NCI-H1694 (cell line): Measurements from ENCODE around the gene NR2E1.

Experiments used
- DNase-seq: peaks from one replicate; lab custom pipeline; 2025; lab: John Stamatoyannopoulos, UW

Gene NR2E1

DNA sequence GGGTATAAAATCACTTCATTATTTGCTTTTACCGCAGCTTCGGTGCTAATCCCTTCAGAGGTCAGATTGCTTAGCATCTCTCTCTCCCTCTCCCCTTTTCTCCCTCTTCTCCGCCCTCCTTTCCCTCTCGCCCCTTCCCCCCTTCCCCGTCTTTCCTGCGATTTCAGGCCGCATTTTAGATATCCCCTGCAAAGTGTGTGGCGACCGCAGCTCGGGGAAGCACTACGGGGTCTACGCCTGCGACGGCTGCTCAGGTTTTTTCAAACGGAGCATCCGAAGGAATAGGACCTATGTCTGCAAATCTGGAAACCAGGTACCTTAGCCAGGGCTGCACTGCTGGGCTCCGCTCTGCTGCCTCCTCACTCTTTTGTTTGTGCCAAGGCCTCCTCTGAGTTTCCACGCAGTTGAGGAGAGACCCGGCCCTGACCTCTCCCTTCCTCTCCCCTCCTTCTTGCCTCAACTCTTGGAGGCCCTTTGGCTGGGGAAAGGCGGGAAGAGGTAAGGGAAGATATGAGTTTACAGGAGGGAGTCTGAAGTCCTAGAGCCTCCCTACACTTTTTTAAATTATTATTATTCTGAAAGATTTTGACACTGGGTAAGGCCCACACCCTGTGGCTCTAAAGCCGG lies 5.6 kb downstream of the NR2E1 start:
- DNase-seq = no peak

DNA sequence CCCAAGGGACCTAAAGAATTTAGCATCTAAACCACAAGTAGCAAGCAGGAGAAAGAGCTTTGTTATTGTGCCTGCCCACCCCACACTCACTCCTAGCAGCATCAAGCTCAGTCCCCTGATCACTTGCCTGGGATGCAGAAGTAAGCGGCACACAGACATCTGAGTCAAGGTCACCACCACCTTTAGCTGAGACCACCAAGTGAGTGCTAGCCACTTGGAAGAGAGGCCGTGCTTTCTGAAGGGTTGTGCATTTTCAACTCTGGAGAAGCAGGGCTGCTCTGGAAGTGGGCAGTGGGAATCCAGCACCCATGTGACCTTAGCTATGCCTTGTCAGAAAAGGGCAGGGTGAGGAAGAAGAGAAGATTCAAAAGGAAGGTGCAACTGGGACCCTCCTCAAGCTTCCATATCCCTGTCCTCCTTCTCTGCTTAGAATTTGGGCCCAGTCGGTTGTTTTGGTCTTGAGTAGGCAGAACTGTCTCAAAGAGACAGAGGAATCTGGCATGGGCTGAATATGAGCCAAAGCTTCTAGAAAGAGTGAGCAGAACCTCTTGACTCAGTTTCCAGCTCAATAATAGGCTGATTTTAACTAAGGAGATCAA lies 6.2 kb downstream of the NR2E1 start:
- DNase-seq = no peak

DNA sequence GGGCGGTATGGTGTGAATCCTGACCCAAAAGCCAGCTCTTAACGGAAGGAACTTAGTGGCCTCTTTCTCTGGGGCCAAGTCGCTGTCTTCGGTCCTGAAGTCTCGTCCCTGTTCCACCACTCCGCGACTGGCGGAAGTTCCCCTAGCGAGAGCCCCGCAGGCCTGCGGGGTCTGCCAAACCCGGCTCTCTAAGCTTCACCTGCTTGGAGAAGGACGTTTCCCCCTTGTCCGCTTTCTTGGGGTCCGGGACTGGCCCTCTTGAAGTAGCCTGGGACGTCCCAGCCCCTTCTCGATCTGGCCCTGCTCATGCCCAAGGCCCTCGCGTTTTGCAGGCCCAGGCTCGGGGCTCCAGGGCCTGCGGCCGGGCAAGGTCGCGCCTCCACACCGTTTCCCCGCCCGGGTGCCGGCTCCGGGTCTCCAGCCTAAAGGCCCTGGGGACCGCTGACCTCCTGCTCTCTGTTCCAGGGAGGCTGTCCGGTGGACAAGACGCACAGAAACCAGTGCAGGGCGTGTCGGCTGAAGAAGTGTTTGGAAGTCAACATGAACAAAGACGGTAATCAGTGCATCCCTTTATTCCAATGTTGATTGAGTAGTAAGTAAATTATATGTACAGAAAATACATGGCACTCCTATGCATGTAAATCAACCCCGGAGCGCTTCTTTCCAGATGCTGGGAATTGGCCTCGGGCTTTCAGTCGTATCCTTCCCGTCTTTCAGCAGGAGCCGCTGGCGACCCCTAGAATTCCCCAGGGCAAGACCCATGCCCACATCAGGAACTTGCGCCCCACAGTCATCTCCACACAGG lies 8.8 kb downstream of the NR2E1 start:
- DNase-seq = no peak

DNA sequence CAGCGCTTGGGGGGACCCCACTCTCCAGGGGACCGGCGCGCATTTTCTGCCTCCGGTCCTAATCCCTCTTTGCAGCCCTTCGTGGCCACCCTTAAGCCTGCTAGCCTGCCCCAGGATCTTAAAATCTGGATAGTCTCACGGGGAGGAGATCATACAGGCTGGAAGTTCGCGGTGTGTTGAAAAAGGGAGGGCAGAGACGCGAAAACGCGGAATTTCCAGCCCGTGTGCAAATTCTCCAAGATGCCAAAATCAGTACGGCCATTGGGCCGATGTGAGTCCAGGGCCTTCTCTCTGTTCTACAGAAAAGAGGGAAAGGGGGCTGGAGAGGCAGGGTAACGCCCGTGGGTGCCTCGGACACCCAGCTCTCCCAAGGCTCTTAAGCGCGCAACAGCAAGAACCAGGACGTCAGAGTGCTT lies 9.4 kb downstream of the NR2E1 start:
- DNase-seq = no peak

DNA sequence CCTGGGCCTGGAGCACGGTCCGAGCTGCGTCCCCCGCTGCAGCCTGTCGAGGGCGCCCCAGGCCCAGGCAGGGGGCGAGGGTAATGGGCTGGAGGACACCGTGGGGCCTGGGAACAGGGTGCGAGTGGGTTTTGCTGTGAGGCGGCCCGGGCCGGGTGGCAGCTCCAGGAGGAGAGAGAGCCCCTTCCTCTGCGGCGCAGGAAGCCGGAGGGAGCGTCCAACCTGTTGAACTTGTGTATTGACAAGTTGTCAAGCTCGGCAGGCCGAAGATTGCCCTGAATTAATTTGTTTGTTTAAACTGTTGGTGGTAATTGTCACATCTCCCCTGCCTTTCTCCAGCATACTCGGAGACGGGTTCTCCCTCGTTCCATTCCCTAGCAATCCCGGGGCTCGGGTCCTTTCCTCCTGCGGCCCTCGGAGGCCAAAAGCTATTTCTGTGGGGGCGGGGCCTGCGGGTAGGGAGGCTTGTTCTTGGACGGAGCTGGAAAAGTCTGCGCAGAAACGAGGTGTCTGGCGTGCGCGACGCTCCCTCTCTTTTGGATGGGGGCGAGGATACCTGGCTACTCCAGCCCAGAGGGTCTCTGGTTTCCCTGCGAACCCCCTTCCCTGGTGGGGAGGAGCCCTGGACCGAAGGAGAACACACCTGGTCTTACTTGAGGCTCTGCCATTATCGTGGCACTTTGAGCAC lies 9.9 kb downstream of the NR2E1 start:
- DNase-seq = no peak

DNA sequence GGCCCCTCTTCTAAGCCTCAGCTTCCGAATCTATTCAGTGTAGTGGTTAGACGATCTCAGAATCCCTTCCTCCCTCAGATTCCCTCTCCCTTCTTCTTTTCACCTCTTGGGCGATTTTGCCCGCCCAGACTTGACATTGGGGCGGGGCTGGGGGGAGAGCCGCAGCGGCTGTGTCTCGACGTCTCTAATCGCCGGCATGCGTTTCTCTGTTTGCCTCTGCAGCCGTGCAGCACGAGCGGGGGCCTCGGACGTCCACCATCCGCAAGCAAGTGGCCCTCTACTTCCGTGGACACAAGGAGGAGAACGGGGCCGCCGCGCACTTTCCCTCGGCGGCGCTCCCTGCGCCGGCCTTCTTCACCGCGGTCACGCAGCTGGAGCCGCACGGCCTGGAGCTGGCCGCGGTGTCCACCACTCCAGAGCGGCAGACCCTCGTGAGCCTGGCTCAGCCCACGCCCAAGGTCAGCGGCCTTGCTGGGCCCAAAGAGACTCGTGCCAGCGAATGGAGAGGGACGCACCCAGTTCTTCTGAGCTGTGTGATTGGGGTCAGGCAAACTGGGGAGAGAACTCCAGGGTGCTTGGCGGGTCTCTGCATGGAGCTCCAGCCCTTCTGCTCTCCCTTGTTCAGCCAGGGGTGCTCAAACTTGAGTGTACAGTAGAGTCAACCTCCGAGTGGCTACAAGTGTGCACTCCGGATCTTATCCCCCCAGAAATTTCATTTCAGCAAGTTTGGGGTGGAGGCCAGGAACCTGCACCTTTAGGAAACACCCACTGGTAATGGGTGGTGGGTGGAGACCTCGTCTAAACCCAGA lies 10.7 kb downstream of the NR2E1 start:
- no peak for DNase-seq

DNA sequence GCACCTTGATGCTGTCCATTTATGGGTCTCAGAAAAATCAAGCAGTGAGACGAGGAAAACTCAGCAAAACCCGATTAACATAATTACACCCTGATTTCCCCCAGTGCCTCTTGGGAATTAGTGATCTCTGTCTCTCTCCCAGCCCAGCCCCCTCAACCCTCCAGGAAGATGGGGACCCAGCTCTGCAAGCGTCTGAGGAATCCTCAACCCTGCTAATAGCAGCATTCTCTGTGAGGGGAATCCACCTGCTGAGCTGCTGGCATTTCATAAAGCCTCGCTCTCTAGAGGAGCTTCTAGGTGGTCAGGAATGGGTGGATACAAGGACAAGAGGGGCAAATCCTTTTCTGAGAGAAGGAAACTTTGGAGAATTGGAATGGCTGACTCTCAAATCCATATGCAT lies 13.9 kb downstream of the NR2E1 start:
- DNase-seq = no peak

DNA sequence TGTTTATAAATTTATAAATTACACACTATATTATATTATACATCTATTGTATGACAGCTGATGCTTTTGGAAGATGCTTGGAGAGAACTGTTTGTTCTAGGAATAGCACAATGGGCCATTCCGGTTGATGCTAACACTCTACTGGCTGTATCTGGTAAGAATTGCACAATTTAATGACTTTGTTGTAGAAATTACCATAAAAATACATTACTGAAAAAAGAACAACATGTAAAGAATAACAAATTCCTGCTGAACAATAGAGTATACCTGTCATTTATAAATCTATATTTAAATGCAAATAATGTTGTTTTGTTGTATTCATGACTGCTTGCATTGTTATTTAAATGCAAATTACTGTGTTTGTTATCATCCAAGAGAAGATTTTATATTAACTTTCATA lies 14.4 kb downstream of the NR2E1 start:
- no peak for DNase-seq

DNA sequence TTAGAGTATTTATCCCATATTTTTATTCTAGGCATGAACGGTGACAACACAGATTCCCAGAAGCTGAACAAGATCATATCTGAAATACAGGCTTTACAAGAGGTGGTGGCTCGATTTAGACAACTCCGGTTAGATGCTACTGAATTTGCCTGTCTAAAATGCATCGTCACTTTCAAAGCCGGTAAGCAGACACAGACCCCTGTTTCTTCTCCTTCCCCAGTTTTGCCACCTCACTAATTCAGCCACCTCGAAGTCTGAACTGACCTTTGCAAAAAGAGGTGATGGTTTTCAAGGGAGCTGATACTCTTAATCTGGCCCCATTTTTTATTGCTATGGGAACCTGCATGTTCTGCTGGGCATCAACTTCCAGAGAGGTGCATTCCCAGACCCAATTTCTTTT lies 15.0 kb downstream of the NR2E1 start:
- DNase-seq = no peak

DNA sequence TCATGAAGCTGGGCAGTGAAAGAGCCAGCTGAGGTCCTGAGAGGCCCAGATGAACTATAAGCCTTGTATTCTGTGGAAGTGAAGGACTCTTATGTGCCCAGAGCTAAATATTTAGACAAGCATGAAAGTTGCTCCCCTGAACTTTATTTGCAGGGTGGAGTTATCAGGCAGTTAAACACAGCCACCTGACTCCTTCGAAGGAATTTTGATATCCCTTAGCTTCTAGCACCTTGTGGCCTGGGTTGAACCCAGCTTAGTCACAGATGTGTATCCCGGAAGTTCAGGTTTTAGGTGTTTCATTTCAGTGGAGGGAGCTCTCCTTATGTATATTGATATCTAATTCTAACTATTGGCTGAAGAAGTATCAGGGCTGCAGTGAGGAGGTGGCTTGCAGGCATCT lies 20.4 kb downstream of the NR2E1 start:
- no peak for DNase-seq

DNA sequence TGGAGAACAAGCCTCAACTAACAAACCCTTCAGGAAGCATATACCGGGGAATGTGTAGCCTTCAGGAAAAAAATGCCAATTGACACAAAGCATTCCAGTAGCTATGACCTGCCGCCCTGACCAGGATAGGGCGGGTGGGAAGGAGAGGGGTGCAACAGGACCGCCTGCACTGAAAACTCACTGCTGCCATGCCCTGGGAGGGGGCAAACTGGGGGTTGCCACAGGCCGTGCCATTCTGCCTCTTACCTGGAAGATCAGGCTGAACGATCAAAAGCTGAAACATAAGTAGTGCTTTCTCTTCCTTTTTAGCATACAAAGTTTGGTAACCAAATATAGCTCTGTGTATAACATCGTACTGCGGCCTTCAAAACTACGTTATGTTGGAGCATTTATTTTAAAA lies 21.7 kb downstream of the NR2E1 start:
- DNase-seq = no peak

DNA sequence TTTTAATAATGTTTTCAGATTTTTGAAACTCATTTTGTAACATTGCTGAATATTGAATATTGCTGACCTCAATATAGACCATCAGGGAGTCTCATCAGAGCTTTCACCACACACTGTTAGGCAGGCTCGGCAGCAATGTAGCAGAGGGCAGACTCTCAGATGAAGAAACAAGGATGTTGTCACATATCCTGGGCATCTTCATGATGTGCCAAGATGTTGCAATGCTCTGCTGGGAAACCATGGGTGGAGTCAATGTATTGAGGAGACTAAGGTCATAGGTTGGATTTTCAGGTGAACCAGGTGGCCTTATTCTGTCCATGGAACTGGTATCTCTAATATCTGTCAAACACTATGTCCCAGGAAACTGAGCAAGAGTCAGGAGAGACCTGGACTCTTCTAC lies 27.3 kb downstream of the NR2E1 start:
- no peak for DNase-seq

DNA sequence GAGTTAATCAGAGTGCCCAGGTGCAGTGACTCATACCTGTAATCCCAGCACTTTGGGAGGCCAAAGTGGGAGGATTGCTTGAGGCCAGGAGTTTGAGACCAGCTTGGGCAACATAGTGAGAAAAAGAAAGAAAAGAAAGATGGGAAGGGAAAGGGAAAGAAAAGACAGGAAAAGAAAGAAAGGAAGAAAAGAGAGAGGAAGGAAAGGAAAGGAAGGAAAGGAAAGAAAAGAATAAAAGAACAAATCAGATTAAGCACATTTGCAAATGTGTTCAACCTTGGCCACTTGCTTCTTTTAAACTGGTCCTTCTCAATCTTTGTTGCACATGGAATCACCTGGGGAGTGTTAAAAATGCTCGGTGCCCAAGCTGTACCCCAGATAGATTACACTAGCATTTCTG lies 28.0 kb downstream of the NR2E1 start:
- DNase-seq = no peak

DNA sequence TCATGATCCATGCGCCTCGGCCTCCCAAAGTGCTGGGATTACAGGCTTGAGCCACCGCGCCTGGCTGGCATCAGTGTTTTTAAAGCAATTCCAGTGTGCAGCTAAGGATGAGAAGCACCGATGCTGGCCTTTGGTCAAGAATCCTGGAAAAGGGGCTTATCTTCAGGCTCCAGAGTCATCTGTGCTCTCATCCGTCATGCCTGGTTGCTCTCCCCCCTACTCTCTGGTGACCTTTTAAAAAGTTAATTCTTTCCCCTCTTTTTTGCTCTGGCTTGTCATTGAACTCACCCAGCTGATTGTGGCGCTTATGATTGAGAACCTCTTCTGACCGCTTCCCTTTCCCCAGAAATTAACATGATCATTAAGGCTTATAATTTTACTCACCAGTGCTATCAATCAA lies 28.7 kb downstream of the NR2E1 start:
- DNase-seq = no peak

DNA sequence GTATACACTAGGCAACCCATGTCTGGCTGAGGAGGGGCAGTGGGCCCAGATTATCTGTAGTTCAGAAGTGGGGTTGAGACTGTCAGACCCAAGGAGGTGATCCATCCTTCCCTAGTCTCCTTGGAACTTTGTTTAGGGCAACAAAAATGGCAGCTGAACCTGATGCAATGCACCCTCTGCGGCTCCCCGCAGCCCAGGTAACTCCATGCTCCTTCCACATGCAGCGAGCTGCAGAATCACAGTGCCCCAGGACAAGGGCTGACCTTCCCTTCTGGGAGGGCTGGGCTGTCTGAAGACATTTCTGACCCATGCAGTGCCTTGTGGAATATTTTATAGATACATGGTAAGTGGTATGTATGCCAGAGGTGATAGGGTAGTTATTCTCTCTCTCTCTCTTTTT lies 29.4 kb downstream of the NR2E1 start:
- DNase-seq = no peak

DNA sequence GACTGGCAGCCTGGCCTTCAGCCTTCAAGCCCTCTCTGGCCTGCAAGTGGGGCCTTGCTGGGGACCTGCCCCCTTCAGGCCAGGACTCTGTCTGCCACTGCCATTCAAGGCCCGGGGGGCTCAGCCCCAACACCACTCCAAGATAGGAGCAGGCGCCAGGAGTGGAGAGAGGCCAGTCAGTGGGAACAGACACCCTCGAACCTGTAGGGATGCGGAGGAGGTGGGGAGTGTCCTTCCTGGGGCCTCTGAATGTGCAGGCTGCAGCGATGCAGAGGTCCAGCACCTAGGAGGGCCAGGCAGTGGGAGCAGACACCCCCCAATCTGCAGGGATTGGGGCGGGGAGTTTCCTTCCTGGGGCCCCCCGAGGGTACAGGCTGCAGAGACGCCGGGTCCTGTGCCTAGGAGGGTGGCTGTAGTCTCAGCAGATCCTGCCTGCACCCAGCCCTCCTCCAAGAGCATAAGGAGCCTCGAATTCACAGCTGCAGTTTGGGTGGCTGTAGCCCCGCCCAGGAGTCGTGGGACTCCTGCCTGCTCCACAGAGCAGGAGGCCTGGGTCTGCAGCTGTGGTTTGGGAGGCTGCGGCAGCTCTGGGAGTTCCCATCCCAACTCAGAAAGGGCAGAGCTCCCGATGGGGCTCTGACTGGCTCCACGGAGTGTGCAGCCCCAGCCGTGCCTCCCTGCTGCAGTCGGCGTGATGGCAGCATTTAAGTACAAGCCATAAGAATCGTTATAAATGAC lies 33.1 kb downstream of the NR2E1 start:
- no peak for DNase-seq

DNA sequence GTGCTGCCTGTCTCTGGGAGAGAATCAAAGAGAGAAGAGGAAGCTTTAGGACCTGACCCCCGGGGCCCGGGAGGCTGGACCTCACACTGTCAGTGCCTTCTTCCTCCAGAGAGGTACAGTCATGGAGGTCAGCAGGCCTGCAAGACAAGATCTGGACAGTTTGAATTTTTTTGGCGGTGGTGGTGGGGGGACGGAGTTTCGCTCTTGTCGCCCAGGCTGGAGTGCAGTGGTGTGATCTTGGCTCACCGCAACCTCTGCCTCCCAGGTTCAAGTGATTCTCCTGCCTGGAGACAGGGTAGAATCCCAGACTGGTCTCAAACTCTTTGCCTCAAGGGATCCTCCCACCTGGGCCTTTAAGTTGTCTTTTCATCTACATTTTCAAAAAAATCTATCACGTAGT lies 34.4 kb downstream of the NR2E1 start:
- no peak for DNase-seq

DNA sequence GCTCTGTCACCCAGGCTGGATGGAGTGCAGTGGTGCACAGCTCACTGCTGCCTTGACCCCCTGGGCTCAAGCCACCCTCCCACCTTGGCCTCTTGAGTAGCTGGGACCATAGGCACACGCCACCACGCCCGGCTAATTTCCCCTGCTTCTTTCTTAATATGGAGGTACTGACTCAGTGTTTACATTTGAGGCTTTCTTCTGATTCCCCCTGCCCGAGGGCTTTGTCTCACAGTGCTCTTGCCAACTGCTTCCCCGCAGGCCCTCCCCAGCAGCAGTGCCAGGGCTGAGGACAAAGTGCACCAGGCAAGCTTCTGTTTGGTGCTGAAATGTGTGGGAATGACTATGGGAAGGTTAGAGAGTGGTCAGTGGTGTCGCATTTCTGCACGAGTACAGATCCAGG lies 34.8 kb downstream of the NR2E1 start:
- no peak for DNase-seq

DNA sequence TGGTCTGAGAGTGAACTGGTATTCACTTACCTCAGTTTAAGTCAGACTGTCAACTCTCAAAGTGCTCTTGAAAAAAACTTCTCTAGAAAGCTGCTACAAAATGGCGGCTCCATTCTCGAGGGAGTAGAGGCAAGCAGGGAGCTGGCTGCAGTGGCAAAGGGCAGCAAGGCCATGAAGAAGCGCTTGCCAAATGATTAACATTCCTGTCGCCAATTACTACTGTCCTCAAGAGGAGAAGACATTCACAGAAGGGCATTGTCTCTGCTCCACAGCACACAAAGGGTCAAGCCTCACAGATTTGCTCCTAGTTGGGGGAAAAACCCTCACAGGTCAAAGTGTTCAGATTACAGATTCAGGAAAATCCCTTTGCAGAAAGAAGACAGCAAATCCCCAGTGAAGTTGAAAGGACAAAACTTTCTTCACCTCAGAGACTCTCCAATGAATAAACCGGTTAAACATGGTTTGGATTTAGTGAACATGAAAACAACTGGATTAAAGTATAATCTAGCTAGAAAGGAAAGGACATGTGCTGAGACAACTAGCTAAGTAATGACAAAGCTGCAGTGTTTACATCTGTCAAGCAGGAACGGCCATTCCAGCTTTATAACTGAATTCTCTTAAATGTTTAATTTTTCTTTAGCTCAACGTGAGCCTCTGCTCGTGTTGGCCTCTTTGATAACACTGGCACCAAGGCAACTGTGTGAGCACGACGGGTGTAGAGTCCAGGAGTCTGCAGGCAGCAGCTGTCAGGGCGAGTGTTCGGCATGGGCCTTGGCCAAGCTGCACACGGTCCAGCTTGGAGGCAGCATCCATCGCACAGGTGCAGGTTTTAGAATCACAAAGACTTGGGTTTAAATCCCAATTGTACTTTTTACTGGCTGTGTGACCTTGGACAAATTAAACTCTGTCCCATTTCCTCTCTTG lies 37.6 kb downstream of the NR2E1 start:
- DNase-seq = no peak

DNA sequence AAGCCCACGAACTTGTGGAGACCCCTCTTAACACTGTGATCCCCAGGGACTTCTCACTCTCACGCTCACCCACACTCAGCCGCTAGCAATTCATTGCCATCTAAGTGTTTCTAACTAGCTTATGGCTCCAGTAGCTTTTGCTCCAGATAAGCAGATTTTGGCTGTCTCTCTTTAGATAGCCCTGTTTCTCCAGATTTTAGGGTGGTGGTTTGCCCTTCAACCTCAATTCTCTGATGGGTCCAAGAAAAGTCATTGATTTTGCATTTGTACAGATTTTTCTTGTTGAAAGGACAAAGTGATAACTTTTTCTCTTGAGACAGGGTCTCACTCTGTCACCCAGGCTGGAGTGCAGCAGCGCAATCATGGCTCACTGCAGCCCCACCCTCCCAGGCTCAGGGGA lies 41.2 kb downstream of the NR2E1 start:
- DNase-seq = no peak
